GM21786 (cell line): ENCODE measurements around the gene FUT7.
"Not testable (repeated sequence)": the region's sequence is repeated elsewhere in the genome, so short reads cannot be mapped to it uniquely, and the experiment has no call there.

ENCODE experiments used
- ATAC-seq: cut with Tn5 transposase; IDR thresholded peaks from one replicate; pipeline ENCODE4 v1.9.1; 2021; ENCODE audit not compliant: unreplicated experiment

FUT7 gene

GRCh38 chr9:137006116-137007003, 25.5 kb downstream of the FUT7 start:
- ATAC-seq, result no peak

- not testable (repeated sequence) for ATAC-seq
These were observed 27.6 kb downstream of the FUT7 start for GRCh38 chr9:137004285-137004684.

- no peak for ATAC-seq
These were observed 29.2 kb downstream of the FUT7 start for GRCh38 chr9:137002646-137003041.

- ATAC-seq, result no peak
These were observed 29.8 kb downstream of the FUT7 start for GRCh38 chr9:137001857-137002645.

- peak; percentile 72 for ATAC-seq
These were observed 31.5 kb downstream of the FUT7 start for GRCh38 chr9:137000177-137000930.

- ATAC-seq, result no peak
These were observed 34.1 kb downstream of the FUT7 start for GRCh38 chr9:136997830-136998234.

- no peak for ATAC-seq
These were observed 34.5 kb downstream of the FUT7 start for GRCh38 chr9:136997371-136997770.

GRCh38 chr9:136996361-136997292, 35.3 kb downstream of the FUT7 start, which contains the start of gene CLIC3:
Gene CLIC3 (minus strand): TSS chr9:136996568. CDS start chr9:136996543, 25 bp downstream.
- ATAC-seq, result no peak

GRCh38 chr9:136995772-136996311, 36.0 kb downstream of the FUT7 start:
- ATAC-seq, result no peak

- ATAC-seq, result no peak
These were observed 36.5 kb downstream of the FUT7 start for GRCh38 chr9:136995362-136995761.

GRCh38 chr9:136994888-136995230, 37.0 kb downstream of the FUT7 start:
- ATAC-seq, result no peak

GRCh38 chr9:136994180-136994887, 37.6 kb downstream of the FUT7 start:
- ATAC-seq, result no peak

GRCh38 chr9:136992819-136993369, 39.0 kb downstream of the FUT7 start:
- no peak for ATAC-seq

GRCh38 chr9:136991993-136992818, 39.7 kb downstream of the FUT7 start, which contains the start of gene PAXX:
Gene PAXX (plus strand): TSS chr9:136992422. CDS start chr9:136992444, 22 bp downstream.
- peak; percentile 67 for ATAC-seq

- no peak for ATAC-seq
These were observed 41.5 kb downstream of the FUT7 start for GRCh38 chr9:136990242-136990911.

GRCh38 chr9:136988872-136989271, 43.0 kb downstream of the FUT7 start:
- no peak for ATAC-seq

GRCh38 chr9:136985853-136986252, 46.0 kb downstream of the FUT7 start:
- no peak for ATAC-seq
